ENCODE data around the gene PRPF31.

GRCh38 chr19:54159352-54160181, 44.0 kb downstream of the PRPF31 start, which contains the start of gene LENG1:
- TF ChIP-seq, protein P1, sequence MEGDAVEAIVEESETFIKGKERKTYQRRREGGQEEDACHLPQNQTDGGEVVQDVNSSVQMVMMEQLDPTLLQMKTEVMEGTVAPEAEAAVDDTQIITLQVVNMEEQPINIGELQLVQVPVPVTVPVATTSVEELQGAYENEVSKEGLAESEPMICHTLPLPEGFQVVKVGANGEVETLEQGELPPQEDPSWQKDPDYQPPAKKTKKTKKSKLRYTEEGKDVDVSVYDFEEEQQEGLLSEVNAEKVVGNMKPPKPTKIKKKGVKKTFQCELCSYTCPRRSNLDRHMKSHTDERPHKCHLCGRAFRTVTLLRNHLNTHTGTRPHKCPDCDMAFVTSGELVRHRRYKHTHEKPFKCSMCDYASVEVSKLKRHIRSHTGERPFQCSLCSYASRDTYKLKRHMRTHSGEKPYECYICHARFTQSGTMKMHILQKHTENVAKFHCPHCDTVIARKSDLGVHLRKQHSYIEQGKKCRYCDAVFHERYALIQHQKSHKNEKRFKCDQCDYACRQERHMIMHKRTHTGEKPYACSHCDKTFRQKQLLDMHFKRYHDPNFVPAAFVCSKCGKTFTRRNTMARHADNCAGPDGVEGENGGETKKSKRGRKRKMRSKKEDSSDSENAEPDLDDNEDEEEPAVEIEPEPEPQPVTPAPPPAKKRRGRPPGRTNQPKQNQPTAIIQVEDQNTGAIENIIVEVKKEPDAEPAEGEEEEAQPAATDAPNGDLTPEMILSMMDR (conservative IDR thresholded peaks at IDR 0.05 in 1 of 2, IDR thresholded peaks at IDR 0.05 in 1 of 2; ENCODE audit: extremely low read depth in 1 of 2, insufficient read depth in 1 of 2, low read depth in 1 of 2, low read length in 2 of 2): peak in 1 of 2 donors; percentile 30
- TF ChIP-seq EZH2 (IDR thresholded peaks at IDR 0.05; ENCODE audit: borderline replicate concordance, low read length): no peak
